Activated CD4-positive, alpha-beta T cell treated with anti-CD3 and anti-CD28 coated beads for 48 hours (primary cell): Measurements from ENCODE around the gene SPTBN1.

Source experiments
- DNase-seq: peaks from one replicate; pipeline ENCODE4 v3.0.0-alpha.2; 2020

The SPTBN1 gene

DNA sequence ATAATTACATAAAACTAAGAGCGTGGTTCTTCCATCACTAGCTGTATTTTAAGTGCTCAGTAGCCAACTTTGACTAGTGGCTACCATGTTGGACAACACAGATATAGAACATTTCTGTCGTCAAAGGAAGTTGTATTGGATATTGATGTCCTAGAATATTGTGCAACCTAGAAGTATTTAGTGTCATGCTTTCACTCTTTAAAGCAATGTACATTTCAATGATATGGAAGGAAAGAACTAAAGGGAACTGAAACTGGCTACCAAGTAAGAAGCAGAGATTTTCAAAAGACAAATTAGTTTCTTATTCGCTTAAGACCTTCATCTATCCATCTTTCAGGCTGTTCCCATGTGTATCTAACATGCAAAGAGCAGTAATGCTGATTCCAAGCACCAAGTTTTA lies 182.0 kb downstream of the SPTBN1 start:
- DNase-seq, result no peak

DNA sequence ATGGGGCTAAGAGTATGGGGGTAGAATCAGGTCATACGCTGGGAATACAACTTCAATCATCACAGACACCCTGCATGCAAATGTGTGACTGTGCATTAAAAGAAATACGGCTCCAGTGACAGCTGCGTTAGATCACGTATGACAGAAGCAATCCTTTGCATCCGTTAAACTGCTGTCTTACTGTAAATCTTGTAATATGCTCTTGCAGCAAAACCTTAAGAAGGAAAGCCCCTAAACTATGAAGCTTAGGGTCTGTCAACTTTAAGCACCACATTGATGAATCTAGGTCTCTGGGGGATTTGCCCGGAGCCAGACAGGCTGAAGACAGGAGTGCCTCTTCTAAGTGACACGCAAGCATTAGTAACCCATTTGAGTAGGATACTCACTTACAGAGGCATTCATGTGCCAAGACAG lies 182.7 kb downstream of the SPTBN1 start:
- no peak for DNase-seq

DNA sequence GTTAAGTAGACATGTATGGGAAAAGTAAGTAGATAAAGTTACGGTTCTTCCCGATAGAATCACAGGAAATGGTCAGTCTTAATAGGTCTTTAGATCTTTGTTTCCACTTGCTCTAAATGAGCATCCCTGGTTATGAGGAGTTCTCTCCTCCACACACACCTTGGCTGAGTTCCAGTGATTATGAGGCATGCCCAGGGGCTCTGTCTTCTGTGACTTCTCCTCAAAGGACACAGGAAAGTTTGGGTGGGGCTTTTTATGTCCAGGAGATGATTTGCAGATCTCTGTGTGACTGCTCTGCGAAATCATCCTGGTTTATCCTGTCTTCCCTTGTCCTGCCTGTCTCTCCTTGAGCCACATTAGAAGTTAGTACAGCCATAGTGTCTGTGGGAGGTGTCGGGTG lies 183.5 kb downstream of the SPTBN1 start:
- no peak for DNase-seq

DNA sequence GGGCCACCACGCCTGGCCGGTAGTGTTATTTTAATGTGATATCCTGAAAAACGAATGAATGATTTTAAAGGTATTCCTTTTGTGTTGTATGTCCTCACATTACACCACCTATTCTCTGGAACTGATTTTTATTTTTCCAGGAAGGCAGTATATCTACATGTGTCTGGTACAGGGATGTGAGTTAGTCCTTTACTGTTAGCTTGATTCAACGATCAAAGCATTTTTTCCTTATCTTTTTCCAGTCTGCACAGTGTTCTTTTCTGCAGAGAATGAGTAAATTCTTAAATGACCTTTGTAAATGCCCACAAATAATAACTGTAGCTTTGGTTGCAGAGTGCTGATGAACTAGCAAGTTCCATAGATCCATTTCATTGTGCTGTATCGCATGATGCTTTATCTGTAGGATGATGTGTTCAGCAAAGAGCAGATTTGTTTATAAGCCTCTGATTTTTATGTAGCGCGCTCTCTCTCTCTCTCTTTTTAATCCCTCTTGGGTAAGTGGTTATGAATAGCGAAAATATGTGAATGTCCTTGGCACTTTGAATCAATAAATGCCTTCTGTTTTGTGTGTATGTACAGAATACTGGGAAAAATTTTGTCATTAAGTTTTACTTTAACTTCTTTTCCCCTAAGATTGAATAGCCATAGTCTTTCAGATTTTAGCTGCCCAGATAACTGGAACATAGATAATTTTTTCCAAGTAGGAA lies 184.9 kb downstream of the SPTBN1 start:
- no peak for DNase-seq

DNA sequence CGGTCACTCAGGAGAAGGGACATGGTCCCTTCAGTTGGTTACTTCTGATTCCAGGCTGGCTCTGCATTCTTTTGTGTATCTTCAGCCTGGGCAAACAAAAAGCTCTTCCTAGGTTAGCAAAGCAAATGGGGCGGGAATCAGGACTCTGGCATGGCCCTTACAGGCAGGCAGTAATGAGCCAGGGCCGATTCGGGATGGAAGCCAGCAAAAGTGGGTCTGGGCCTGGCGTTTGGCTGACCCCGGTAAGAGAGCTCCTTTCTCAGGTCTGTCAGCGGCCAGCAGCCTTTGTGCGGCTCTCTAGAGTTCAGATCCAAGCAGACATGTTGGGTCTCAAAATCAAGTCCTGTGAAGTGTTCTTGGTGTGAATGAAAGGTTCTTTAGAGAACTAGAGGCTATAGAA lies 185.9 kb downstream of the SPTBN1 start:
- no peak for DNase-seq

DNA sequence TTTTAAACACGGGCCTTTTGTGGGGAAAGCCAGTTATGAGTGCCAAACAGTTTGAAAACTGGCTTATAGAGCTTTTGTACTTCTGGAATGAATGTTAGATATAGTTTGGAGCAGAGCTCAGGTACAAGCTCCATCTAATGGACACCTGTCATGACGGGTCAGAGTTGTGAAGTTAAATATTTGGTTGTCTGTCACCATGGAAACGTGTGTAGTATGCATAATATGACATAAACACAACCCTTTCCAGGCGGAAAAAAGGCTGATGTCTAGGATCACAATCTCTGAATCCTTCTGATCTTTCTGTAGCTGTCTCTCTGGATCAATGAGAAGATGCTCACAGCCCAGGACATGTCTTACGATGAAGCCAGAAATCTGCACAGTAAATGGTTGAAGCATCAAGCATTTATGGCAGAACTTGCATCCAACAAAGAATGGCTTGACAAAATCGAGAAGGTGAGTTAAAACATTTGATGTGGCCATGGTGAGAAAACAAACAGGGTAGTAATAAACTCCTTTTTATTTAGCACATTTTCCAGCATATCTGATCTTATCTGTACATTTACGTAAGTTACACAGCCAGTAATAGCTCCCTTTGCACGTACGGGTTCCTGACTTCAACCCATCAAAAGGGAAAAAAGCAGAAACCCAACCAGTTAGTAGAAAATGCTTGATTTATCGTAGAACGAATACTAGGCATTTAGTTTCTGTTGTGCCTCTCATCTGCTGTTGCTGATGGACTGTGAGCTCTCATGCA lies 186.7 kb downstream of the SPTBN1 start:
- no peak for DNase-seq

DNA sequence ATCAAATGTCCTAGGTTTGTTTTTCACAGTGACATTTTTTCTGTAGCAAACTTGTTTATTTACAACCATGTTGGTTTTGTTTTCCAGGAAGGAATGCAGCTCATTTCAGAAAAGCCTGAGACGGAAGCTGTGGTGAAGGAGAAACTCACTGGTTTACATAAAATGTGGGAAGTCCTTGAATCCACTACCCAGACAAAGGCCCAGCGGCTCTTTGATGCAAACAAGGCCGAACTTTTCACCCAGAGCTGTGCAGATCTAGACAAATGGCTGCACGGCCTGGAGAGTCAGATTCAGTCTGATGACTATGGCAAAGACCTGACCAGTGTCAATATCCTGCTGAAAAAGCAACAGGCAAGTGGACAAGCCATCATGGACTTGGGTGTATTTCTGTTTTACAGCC lies 188.1 kb downstream of the SPTBN1 start:
- no peak for DNase-seq

DNA sequence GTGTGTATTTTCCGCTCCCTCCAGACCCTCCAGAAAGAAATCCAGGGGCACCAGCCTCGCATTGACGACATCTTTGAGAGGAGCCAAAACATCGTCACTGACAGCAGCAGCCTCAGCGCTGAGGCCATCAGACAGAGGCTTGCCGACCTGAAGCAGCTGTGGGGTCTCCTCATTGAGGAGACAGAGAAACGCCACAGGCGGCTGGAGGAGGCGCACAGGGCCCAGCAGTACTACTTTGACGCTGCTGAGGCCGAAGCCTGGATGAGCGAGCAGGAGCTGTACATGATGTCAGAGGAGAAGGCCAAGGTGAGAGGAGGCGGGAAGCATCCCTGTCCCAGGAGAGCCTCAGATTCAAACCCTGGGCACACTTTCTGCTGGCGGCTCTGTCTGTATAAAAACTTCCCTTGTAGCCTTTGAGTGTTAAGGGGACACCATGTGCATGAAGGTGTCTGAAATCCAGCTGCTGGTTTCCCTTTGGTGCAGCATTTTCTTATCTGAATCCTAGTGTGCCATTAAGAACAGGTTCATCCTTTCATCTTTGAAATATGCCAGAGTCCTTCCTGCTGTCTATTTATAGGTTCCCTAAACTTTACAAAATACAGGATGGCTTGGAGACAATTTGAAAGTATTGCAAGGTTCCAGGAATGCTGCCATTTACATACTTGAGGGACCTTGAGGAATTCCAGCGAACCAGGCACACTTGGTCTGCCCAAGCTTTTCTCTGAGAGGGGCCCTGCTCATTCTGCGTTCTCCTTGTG lies 190.2 kb downstream of the SPTBN1 start:
- no peak for DNase-seq

DNA sequence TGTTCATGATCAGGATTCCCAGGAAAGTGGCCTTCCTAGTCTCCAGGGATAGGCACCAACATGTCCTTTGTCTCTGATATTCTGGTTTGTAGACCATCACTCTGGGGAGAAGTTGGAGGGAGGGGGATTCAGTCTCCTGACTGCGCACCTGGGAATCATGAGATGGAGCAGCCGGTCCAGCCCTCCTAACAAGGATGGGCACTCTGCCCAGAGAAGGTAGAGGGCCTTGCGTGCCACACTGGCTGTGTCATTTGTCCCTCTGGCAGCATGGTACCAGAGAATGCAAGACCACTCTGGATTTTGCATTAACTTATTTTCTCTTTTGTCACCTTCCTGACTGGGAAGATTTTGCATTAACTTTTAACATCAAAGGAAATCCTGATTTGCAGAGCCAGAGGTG lies 192.1 kb downstream of the SPTBN1 start:
- DNase-seq, result no peak

DNA sequence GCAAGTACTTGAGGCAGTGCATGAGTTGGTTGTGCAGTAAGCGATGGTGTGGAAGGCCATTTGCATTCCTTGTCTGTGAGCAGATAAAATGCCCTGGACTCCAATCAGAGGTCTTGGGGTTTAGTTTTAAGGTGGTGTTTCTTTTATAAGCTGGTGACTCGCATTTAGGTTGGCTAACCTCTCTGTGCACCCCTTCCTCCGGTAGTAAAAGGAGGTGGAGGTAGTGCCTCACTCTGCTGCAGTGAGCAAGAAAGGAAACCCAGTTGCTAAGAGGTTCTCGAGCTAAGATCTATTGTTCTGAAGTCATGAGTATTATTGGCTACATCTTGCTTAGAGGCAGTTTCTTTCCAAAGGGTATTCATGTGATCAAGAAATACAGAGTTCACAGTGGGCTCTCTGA lies 193.1 kb downstream of the SPTBN1 start:
- no peak for DNase-seq

DNA sequence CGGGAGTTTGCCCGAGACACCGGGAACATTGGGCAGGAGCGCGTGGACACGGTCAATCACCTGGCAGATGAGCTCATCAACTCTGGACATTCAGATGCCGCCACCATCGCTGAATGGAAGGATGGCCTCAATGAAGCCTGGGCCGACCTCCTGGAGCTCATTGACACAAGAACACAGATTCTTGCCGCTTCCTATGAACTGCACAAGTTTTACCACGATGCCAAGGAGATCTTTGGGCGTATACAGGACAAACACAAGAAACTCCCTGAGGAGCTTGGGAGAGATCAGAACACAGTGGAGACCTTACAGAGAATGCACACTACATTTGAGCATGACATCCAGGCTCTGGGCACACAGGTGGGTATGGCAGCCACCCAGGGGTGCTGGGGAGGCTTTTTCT lies 193.5 kb downstream of the SPTBN1 start:
- no peak for DNase-seq

DNA sequence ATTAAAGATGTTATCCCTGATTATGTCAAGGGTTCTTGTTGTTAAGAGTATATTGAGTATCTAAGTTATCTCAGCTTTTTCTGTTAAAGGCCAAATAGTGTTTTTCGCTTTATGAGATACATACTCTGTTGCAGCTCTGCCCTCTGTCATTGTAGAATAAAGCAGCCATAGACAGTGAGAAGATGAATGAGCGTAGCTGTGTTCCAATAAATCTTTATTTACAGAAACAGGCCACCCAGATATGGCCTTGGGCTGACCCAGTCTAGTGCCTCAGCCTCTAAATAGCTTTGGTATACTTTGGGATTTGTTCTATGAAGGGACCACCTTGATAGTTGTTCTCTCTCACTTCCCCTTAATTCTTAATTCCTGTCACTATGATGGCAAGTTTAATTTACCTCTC lies 194.5 kb downstream of the SPTBN1 start:
- no peak for DNase-seq

DNA sequence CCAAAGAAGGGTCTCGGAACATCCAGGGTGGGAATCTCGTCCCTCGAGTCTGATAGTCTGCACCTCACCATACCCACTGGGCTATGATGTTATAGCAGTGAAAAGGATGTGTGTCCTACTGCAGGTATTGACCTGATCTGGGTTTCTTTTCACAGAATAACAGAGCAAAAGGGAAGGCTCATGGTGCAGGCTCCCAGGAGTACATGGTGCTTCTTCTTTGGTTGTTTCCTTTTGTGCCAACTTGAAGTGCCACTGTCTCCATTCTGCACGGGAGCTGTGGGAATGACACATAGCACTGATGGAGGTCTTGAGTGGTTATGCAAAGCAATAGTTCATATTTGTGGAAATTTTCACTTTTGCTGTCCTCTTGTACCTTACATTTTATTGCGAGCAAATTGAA lies 195.2 kb downstream of the SPTBN1 start:
- DNase-seq, result no peak

DNA sequence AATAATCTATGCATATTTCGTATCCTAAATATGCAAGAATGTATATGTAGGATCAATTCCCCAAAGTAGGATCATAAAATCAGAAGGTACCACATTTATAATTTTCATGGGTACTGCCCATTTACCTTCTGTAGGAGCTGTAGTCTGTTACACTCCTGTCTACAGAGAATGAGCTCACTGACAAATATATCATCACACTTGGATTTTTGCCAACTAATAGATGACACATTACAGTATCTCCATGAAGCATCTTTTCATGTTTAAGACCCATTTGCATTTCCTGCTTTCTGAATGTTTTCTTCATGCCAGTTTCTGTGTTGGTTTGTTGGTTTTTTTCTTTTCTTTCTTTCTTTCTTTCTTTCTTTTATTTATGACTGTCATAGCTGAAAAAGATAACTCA lies 196.4 kb downstream of the SPTBN1 start:
- DNase-seq, result no peak

DNA sequence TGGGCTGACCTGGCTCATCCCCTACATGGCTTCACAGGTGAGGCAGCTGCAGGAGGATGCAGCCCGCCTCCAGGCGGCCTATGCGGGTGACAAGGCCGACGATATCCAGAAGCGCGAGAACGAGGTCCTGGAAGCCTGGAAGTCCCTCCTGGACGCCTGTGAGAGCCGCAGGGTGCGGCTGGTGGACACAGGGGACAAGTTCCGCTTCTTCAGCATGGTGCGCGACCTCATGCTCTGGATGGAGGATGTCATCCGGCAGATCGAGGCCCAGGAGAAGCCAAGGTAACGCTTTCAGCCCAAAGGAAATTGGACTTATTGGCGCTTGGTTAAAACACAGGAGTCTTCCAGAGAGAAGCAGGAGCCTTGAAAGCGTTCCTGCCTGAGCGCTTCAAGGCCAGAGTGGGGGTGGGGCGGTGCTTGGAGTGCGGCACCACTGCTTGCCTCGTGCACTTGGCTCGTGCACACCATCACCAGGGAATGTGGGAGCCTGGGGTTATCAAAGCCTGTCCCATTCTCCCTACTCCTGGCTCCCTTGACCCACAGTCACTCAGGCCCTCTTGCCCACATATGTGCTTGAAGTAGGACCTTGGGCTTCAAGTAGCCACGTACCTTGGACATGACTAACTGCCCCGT lies 197.6 kb downstream of the SPTBN1 start:
- DNase-seq, result no peak

DNA sequence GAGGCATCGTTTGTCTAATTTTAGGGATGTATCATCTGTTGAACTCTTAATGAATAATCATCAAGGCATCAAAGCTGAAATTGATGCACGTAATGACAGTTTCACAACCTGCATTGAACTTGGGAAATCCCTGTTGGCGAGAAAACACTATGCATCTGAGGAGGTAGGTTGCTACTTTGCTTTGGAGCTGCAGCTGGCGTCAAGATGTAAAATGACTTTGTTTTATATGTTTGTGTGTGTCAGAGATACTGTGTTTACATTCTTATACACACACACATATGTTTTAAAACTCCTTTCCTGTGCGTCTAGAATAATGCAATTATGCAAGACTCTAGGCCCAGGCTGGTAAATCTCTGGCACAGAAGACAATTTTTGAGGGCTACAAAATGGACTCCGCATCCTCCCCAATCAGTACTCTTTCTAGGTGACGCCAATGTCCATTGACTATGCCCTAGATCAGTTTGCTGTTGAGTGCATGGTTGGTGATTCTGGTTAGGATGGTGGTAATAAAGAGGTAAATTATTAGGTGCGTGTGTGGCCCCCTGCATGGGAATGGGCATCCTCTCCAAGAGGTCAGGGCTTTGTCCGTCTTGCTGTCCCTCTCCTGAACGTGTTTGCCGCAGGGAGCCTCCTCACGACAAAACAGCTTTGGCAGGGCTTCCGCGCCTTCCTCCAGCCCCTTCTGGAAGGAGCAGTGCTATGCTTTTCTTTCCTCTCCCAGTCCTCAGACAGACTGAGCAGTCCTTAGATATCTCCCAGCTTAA lies 199.1 kb downstream of the SPTBN1 start:
- DNase-seq, result no peak

DNA sequence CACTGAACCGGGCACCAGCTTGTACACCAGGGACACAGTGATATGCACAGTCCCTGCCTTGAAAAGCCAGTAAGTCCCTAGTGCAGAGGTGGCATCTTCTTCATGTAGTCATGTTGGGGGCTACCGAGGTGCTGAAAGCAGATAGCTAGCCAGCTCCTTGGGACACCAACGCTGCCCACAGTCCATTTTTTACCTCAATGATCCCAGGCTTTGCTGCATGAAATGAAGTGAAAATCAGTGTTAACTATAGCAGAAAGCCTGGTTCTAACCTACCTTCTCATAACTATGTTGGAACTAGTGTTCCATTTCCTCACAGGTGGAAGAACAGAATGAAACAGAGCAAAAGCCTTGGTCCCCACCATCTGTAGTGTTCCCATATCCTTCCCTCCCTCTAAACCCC lies 200.7 kb downstream of the SPTBN1 start:
- no peak for DNase-seq

DNA sequence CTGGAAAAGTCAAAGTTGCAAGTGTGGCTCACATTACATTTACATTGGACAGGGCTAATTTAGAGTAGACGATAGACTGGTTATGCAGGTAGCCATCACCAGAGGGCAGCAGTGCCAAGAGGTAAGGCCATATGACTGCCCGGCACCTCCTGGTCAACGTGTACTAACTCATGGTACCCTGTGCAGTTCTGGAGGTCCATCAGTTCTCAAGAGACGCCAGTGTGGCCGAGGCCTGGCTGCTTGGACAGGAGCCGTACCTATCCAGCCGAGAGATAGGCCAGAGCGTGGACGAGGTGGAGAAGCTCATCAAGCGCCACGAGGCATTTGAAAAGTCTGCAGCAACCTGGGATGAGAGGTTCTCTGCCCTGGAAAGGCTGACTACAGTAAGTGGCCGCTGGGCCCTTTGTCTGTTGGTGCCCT lies 201.5 kb downstream of the SPTBN1 start:
- DNase-seq, result peak; percentile 57

DNA sequence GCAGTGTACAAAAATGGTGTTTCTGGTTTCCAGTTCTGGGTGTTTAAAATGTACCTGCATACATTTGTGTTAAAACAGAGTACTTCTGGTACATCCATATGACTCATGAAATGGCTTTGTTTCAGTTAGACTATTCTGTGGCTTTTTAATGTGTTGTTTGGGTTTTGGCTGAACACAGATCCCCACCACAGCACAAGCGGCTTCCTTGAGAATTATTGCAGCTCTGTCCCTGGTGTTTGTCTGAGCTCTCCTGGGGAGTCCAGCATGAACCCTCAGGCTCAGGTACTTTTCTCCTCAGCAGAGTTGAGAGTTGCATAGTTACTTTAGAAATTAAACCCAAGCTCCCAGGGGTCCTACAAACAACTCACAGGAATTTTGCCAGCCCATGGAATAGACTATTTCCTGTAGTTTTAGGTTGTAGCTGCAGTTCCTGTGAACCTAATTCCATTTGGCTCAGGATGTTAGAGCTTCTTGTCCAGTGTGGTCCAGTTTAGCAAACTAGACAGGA lies 202.5 kb downstream of the SPTBN1 start:
- DNase-seq, result no peak

DNA sequence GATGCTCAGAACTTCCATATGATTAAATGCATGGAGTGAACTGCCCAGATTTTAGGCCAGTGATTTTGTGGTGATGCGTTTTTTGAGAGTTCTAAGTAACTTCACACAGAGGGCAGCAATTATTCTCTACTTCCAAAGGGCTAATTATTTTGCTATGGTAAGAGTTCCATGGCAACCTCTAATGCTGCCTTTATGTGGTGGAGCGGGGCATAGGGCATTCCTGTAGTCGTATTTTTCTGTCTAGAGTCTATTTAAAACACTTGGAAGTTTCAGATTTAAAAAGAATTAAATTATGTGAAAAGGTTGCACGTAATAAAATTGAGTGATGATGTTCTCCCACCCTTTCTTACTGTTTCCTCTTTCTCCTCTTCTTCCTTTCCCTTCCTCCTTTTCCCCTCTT lies 203.4 kb downstream of the SPTBN1 start:
- no peak for DNase-seq

DNA sequence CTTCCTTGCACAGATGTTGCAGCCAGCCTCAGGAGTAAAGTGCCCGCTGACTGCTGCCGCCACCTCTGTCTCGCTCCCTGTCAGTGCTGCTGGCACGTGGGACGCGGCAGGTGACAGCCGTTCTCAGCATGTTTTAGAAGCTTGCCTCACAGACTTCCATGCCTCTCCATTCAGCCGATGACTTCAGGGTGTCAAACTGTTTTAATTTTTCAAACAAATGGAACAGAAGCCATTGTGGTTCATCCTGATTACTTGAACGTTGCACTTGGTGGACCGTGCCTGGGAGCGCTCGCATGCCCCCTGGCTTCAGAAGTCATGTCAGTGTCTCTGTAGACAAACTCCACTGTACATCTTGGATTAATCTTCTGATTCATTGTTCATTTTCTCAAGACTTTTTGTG lies 204.6 kb downstream of the SPTBN1 start:
- DNase-seq, result no peak

DNA sequence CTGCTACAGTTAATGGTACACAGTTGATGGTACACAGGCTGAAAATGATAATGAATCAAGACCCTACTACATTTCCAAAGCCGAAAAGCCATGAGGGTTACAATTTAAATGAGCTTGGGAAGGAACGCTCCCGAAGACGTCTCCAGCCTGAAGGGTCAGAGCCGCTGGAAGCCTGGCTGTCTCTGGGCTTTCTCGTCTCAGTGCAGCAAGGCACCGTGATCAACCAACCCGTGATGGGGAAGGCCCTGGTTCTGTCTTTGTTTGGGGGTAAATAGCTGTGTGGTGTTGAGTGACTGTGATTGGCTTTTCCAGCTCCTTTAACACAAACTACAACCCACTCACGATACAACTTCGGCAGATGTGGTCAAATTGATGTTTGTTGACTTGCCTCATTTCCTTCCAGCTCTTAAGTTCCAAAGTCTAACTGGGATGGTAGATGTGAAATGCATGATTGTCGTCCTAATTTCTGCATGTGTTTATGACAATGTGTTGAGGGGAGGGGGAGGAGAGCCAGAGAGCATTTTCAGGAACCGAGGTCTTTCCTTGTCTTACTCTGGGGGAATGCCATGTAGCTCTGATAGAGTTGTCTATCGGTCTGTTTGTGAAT lies 207.4 kb downstream of the SPTBN1 start:
- no peak for DNase-seq
